OCI-LY7 (cell line): ENCODE data around the gene FYN.

ENCODE experiments used
- EZH2phosphoT487 ChIP-seq: fragments of 200-600 bp; sonication (generic); IDR thresholded peaks from 2 replicates; pipeline ENCODE4 v1.6.1; 2018; ENCODE audit warnings: low read depth, borderline replicate concordance, mild to moderate bottlenecking, mixed run types, antibody characterized with exemption, low read length, moderate library complexity, mixed read lengths
- TF ChIP-seq, protein P1 (sequence below): fragments of 200-600 bp; sonication (generic); conservative IDR thresholded peaks from 2 replicates; pipeline ENCODE4 v1.5.1; 2014; ENCODE audit warnings: mild to moderate bottlenecking, antibody characterized with exemption, low read length, moderate library complexity, mixed read lengths

DNA sequence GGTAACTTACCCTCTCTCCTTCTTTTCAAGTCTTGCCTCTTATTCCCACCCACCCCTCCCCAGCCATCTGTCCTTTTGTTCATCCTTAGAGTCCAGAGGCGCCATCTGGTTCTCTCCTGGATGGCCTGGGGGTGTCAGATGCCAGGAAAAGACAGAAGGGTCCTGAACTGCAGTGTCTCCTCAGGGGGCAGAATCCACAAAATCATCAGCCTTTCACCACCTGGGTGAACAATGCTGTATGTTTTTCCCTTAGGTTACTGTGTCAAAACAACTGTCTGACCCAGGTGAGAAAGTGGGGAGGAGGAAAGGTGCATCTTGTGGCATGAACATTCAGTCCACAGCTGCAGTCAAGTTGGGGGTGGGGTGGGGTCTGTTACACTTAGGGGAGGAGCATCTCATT is 47.9 kb upstream of the FYN start:
- TF ChIP-seq, protein P1, sequence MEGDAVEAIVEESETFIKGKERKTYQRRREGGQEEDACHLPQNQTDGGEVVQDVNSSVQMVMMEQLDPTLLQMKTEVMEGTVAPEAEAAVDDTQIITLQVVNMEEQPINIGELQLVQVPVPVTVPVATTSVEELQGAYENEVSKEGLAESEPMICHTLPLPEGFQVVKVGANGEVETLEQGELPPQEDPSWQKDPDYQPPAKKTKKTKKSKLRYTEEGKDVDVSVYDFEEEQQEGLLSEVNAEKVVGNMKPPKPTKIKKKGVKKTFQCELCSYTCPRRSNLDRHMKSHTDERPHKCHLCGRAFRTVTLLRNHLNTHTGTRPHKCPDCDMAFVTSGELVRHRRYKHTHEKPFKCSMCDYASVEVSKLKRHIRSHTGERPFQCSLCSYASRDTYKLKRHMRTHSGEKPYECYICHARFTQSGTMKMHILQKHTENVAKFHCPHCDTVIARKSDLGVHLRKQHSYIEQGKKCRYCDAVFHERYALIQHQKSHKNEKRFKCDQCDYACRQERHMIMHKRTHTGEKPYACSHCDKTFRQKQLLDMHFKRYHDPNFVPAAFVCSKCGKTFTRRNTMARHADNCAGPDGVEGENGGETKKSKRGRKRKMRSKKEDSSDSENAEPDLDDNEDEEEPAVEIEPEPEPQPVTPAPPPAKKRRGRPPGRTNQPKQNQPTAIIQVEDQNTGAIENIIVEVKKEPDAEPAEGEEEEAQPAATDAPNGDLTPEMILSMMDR: no peak
- no peak for TF ChIP-seq EZH2phosphoT487
